ENCODE results near the gene SASH3.

SASH3 gene

DNA sequence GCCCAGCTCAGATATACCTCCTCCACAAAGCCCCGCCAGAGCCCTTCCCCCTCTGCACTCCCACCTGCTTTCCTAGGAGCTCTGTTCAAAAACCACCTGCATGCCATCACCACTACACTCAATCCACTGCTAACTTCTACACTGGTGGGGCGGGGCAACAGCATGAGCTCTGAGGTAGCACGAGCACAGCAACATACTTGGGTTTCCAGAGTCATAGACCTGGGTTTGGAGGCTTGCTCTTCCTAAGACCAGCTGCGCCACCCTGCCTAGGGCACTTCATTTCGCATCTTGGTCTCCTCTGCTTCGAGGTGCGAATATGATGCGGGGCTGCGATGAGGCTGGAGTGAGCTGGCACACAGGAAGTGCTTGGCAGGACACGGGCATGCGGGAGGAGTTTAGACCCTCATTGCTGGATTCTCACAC is 3.6 kb downstream of the SASH3 start:
- DNase-seq (ENCODE audit: low read depth in 2 of 3, low spot score in 1 of 3), result no peak

DNA sequence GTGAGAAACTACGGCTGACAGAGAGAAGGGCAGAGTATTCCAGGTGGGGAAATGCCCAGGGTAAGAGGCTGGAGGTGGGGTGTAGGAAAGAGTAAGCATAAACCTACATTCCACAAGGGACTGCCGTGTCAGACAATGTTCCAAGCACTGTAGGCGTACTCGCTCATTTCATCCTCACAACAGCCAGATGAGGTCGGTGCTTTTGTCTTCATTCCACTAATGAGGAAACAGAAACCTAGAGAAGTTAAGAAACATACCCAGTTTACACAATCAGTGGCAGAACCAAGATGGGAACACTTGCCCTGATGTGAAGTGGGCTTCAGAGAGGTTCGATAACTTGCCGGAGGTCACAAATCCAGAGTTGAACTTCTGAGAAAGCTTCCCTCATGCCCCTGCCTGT is 4.6 kb downstream of the SASH3 start:
- DNase-seq (ENCODE audit: low read depth in 2 of 3, low spot score in 1 of 3), result no peak

DNA sequence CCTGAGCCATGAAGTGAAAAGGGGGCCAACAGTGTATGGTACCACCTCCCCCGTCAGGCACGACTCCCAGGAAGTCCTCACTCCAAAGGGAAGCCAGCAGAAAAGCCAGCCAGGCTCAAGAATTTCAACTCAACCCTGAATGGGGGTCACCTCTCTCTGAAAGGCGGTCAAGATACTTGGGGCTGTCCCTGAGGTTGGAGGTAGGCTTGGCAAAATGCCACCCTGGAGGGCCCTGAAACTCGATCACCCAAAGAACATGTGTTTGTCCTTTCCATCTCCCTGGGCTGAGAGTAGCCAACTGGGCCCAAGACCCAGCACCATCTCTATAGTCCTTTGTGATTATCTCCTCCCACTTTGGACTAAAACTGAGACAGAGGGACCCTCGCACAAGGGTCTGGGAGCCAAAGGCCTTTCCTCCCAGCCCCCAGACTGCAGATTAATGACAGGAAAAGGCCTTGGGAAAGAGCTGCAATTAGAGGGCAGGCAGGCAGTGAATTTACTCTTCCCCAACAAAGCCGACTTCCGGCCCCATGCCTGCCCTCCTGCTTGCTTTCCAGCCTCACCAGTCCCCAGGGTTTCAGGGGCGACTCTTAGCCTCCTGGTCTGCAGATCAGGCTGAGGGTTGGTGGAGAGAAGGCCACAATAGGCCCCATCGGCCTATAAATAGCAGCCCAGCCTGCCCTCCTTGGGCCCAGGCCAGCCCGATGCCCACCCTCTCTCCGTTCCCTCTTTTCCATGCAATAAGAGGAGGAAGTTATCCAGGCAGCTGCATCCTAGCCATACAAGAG is 5.6 kb downstream of the SASH3 start:
- DNase-seq (ENCODE audit: low read depth in 2 of 3, low spot score in 1 of 3), result no peak

DNA sequence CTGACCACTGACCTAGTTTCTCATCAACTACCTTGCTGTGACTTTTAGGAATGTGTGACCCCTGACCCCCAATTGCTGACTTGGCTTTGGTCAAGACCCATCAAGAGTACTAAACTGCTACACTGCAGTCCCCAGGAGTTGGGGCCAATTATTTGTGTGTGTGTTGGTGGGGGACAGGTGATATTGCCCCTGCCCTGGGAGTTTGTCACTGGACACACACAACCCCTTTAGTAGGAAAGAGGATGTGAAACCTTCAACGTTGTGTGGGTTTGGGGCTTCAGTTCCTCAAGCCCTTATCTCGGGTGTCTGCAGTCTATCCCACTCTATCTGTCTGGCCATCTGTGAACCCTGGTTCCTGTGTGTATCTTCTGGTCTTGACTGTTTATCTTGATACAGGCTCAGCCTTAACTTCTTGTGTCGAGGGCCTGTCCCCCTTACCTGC is 6.5 kb downstream of the SASH3 start:
- DNase-seq (ENCODE audit: low read depth in 2 of 3, low spot score in 1 of 3), result no peak

DNA sequence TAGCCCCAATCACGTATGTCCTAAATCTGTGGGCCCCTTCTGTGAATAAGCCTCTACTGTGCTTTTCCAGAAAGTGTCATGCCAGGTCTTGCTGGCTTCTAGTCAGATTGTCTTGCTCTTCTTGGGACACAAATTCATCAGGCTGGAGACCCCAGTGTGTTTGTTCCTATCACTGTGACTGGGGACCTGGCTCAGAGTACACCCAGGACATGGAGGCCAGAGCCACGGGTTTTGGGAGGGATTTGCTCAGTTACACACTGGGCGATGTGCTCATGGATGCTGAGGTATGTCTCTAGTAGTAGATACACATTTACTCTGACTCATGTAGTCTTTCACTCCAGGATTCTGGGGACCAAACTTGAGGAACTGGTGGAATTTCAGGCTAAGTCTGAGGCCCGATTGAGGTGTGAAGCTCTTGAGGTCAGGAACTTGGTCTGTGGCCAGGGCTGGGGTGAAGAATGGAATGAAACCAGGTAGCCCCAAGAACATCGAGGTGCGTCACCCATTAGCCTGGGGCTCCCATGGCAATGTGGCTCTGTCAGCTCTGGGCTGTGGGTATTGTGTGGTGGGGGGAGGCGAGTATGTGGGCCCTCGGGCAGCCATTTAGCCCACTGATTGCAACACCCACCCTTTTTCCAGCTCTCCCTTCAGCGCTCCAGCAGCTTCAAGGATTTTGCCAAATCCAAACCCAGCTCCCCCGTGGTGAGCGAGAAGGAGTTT is 7.7 kb downstream of the SASH3 start:
- DNase-seq (ENCODE audit: low read depth in 2 of 3, low spot score in 1 of 3), result no peak

DNA sequence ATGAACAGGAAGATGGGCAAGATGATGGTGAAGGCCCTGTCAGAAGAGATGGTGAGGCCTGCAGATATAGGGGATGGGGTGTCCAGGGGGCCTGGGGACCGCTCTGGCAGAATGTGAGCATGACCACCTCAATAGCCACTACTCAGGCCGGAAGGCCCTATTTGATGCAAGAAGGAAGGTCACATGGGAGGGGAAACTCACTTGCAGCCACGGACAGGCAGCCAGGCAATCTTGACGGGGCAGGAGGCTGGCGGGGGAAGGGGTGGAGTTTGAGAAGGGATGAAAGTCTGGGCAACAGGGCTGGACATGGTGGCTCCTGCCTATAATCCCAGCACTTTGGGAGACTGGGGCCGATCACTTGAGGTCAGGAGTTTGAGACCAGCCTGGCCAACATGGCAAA is 8.8 kb downstream of the SASH3 start:
- no peak for DNase-seq (ENCODE audit: low read depth in 2 of 3, low spot score in 1 of 3)

DNA sequence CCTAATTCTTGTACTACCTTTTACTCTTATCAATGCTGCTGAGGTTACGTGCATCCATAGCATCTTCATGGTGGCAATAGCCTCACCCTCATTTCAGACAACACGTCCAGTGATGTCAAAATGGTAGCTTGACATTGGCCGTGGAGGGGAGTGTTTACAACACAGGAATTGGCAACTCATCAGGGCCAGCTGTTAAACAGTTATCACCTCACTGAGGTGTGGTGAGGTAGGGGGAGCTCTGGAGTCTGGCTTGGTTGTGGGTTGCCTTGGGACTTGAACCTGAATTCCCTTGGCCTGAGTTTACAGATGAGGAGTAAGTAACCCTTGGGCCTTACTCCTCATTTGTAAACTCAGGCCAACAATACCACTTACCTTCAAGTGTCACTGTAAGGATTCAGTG is 10.4 kb downstream of the SASH3 start:
- no peak for DNase-seq (ENCODE audit: low read depth in 2 of 3, low spot score in 1 of 3)

DNA sequence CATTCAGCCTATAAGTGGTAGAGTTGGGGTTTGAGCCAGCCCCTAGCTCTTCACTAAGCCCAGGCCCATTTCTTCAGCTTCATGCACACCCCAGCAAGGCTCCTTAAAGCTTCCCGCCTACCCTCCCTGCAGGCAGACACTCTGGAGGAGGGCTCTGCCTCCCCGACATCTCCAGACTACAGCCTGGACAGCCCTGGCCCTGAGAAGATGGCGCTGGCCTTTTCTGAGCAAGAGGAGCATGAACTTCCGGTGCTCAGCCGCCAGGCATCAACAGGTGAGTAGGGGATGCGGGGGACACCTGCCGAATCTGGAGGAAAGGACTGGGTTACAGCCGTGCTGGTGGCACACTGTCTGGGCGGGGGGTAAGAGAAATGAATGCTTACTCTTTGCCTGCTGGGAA is 11.1 kb downstream of the SASH3 start:
- no peak for DNase-seq (ENCODE audit: low read depth in 2 of 3, low spot score in 1 of 3)

DNA sequence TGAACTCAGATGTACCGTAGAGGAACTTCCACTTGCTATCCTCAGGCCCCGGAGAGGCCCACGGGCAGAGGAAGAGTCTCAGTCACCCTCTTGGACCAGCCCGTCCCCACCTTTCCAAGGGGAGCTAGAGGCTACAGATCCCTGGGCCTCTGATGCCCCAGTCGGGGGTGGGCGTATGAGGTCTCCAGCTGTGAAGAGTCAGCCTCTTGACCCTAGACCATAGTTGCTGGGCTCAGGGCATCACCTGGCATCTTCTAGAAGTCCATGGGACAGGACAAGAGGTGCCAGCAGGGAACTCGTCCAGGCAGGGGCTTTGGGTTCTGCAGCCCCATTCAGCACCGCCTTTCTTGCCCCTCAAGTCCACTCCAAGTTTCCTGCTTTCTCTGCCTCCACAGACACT is 11.6 kb downstream of the SASH3 start:
- DNase-seq (ENCODE audit: low read depth in 2 of 3, low spot score in 1 of 3), result no peak

DNA sequence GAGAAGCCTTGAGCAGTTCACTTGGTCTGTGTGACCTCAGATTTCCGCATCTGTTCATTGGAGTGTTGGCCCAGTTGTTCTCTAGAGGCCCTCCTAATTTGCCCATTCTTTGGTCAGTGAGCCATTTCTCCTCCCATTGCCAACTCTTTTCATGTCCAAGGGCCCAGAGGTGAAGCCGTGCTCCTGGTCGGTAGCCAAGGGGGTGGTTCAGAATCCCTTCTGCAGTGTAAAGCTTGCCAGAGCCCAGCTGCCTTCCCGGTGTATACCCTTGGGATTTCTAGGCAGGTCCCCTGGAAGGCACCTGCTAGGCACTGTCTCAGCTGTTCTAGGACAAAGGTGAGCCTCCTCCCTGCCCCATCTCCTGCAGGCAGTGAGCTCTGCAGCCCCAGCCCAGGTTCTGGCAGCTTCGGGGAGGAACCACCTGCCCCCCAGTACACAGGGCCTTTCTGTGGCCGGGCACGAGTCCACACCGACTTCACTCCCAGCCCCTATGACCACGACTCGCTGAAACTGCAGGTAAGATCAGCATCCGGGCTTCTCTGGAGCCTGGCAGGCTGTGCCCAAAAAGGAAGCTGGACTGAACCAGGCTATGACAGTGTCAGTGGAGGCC is 12.3 kb downstream of the SASH3 start:
- DNase-seq (ENCODE audit: low read depth in 2 of 3, low spot score in 1 of 3), result no peak

DNA sequence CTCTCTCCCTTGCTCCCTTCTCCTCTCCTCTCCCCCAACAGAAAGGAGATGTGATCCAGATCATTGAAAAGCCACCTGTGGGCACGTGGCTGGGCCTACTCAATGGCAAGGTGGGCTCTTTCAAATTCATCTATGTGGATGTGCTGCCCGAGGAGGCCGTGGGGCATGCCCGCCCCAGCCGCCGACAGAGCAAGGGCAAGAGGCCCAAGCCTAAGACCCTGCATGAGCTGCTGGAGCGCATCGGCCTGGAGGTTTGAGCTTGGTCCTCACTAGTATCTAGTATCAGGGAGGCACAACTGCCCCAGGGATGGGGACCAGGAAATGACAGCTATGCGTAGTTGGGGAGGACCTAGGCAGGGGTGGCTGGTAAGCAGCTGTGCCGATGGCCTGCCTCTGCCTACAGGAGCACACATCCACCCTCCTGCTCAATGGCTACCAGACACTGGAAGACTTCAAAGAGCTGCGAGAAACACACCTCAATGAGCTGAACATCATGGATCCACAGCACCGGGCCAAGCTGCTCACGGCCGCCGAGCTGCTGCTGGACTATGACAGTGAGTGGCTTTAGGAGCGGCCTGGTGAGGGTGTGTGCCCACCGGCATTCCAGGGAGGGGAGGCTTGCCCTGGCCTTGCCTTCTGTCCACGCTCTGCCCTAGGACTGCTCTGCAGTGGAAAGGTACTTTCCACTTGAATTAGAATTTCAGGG is 13.0 kb downstream of the SASH3 start:
- no peak for DNase-seq (ENCODE audit: low read depth in 2 of 3, low spot score in 1 of 3)

DNA sequence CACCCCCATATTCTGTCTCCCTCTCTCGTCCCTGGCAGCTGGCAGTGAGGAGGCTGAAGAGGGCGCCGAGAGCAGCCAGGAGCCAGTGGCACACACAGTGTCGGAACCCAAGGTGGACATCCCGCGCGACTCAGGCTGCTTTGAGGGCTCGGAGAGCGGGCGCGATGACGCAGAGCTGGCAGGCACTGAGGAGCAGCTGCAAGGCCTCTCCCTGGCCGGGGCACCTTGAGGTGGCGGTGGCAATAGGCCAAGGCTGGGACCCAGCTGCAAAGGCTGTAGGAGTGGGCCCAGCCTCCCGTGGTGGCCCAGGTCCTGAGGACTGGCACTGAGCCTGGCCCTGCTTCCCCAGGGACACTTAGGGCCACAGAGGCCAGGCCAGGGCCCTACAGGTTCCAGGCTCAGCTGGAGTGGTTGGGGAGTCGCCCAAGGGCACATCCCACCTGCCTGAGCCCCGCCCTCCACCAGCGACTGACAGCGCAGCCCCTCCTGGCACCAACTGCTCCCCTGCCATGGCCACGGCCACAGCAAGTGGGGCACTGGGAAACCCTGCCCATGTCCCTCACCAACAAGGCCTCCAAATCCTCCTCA is 13.9 kb downstream of the SASH3 start:
- DNase-seq (ENCODE audit: low read depth in 2 of 3, low spot score in 1 of 3), result no peak

DNA sequence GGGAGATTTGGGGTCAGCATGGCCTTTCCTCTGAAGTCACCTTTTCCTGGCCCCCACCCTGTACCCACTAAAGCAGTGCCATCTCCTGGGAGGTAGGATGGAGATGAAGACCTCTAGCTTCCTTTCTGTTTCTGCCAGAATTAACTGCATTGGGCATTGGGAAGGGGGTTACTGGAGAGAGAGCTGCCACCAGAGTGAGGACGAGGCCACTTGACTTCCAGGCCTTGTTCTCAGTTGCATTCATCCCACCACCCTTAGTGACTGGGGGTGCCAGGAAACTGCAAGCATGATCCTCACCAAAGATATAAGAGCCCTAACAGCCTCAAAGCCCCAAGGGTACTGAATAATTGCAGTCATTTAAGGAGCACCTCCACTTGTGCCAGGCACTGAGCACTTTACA is 15.8 kb downstream of the SASH3 start:
- DNase-seq (ENCODE audit: low read depth in 2 of 3, low spot score in 1 of 3), result no peak

DNA sequence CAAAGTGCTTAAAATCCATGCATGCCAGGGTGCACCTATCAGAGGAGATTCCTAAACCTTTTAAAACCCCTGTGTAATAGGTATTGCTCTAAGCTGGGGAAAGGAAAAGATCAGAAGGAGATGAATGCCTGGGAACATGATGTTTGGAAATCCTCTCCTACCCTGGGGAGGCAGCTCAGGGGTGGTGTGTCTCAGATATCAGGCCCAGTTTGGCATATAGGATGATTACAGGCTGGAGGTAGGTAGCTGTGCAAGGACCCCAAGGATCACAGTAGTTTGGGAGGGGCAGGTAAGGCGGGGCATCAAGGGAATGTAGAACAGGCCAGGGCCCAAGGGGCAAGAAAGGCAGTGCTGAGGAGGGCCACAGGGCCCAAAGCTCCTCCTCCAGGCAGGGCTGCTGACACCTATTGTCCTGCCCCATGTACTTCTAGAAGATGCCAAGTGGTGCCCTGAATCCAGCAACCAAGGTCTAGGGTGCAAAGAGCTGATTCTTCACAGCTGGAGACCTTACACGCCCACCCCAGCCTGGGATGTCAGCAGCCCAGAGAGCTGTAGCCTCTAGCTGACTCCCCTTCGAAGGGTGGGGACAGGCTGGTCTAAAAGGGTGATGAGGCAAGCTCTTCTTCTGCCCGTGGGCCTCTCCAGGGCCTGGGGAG is 17.6 kb downstream of the SASH3 start:
- no peak for DNase-seq (ENCODE audit: low read depth in 2 of 3, low spot score in 1 of 3)

DNA sequence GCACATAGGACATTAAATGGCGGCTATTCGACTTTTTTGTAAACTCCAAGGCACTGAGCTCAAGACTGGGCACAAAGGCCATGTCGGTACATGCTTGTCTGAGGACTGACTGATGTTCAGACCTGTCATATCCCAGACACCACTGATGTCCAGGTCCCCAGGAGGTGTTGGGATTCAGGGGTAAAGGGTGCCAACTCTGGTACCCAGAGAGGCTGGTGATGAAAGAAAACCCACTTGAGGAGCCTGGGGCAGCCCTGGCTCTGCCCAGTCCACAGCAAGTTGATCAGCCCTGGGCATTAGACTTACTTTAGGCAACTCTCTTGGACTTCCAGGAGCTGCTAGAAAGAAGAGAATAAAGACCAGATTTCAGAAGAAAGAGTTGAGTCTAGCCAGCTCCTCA is 18.7 kb downstream of the SASH3 start:
- DNase-seq (ENCODE audit: low read depth in 2 of 3, low spot score in 1 of 3), result no peak

DNA sequence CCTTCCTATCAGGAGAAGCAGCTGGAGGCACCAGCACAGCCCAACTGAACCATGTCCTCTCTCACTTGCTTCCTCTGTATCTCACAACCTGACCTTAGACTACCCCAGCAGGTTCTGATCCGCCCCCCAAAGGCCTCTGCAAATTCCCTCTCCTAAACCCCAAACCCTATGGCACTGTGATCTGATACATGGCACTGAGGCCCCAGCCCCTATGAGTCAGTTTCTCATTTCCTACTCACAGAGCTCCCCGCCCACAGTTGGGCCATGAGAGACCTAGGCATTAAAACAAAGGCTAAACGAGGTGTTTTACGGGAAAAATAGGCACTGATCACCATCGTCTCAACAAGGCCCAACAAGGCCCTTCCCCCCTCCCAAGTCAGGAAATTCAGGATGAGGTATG is 19.1 kb downstream of the SASH3 start:
- DNase-seq (ENCODE audit: low read depth in 2 of 3, low spot score in 1 of 3), result peak in 1 of 3 donors; percentile 29

DNA sequence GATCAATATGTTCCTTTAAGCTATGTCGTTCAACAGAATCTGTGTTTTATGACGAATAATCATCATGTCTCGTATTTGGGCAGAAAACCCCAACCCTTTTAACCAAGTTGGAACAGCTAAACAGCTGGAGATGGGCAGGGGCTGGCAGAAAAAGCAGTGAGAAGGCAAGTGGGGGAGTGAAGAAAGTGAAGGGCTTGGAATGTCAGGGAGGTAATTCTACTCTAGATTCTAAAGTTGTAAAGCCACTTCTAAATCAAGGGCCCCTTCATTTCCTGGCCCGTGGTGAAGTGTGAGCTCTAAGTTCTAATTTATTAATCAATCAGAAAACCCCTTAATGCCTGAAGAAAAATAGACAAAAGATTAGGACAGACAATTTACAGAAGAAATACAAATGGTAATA is 20.4 kb downstream of the SASH3 start:
- DNase-seq (ENCODE audit: low read depth in 2 of 3, low spot score in 1 of 3), result no peak

DNA sequence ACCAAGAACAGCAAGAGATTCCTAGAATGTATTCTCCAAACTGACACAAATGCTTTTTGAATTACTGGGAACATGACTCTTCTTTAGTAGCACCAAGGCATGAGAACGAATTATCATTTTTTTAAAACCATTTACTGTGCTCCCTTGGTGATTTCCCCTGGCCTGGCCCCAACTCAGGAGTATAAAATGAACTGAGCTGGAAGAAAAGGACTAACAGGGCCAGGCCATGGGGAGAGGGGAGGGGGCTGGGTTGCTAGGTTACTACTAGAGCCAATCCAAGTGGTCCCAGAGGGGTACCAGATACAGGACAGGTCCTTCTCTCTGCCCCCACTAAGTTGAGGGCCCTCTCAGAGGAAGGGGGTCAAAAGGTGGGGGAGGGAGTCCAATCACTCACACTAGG is 23.1 kb downstream of the SASH3 start:
- DNase-seq (ENCODE audit: low read depth in 2 of 3, low spot score in 1 of 3), result no peak

DNA sequence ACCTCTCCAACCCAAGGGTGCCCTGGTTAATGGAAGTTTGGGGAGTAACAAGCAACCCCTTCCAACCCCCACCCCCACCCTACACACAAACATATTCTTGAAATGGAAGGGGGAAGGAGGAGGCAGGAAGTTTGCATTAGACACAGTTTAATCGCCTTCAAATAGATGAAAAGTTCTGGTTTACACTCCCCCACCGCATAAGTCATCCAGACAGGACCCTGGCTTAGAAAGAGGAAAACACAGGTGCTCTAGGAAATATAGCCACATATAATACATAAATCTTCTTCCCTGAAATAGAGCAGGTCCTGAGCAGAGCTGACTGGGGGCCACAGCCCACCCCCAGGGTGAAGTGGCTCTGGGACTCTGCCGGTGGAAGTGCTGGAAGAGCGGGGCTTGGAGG is 25.1 kb downstream of the SASH3 start:
- no peak for DNase-seq (ENCODE audit: low read depth in 2 of 3, low spot score in 1 of 3)

DNA sequence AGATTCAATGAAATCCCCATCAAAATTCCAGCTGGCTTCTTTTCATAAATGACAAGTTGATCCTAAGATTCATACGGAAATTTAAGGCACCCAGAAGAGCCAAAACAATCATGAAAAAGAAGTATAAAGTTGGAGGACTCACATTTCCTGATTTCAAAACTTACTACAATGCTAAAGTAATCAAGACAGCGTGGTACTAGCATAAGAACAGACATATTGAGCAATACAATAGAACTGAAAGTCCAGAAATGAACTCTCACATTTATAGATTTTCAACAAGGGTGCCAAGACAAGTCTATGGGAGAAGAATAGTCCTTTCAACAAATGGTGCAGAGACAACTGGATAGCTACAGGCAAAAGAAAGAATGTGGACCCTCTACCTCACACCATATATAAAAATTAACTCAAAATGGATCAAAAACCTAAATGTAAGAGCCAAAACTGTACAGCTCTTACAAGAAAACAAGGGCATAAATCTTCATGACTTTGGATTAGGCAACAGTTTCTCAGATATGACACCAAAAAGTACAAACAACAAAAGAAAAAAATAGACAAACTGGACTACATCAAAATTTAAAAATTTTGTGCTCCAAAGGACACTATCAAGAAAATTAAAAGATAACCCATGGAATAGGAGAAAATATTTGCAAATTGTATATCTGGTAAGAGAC is 28.5 kb downstream of the SASH3 start:
- no peak for DNase-seq (ENCODE audit: low read depth in 2 of 3, low spot score in 1 of 3)

Measured in stimulated activated CD4-positive, alpha-beta T cell treated with anti-CD3 and anti-CD28 coated beads, Interleukin-12 subunit alpha, Interleukin-12 subunit beta, amount 100 ng/mL, for 48 hours (primary cell).